Osteoblast (primary cell): ENCODE measurements around the gene IRAK4. TPM values are rescaled to one million over a fixed set of nuclear protein-coding genes. Genes with fewer than 3 reads are reported as not detected.

Experiments
- DNase-seq: peaks from one replicate; pipeline ENCODE4 v3.0.0; 2011; ENCODE audit warnings: low spot score, mixed read lengths; ENCODE audit not compliant: insufficient read length; ENCODE audit errors: missing footprints
- H2AFZ ChIP-seq: 2 replicates; pipeline ENCODE4 v1.6.0; 2011; ENCODE audit warnings: mild to moderate bottlenecking, low read length
- H3K27ac ChIP-seq: 2 replicates; pipeline ENCODE4 v1.5.1; 2011; ENCODE audit warnings: mild to moderate bottlenecking, low read depth, low read length, moderate library complexity
- H3K27me3 ChIP-seq: 2 replicates; pipeline ENCODE4 v1.6.0; 2012; ENCODE audit warnings: mild to moderate bottlenecking, control low read depth, inconsistent platforms, low read length, moderate library complexity; ENCODE audit not compliant: insufficient read depth
- H3K36me3 ChIP-seq: 2 replicates; pipeline ENCODE4 v1.5.1; 2011; ENCODE audit warnings: mild to moderate bottlenecking, low read length, control low read depth, moderate library complexity; ENCODE audit not compliant: insufficient read depth
- H3K4me1 ChIP-seq: 2 replicates; pipeline ENCODE4 v1.5.1; 2011; ENCODE audit warnings: mild to moderate bottlenecking, low read length, control low read depth, moderate library complexity; ENCODE audit not compliant: insufficient read depth
- H3K4me2 ChIP-seq: 2 replicates; pipeline ENCODE4 v1.6.0; 2011; ENCODE audit warnings: mild to moderate bottlenecking, low read length; ENCODE audit not compliant: insufficient read depth
- H3K4me3 ChIP-seq: fragments of 200-600 bp; sonication (generic); 3 replicates; pipeline ENCODE4 v1.5.1; 2012; ENCODE audit warnings: mild to moderate bottlenecking, low read length, inconsistent platforms; ENCODE audit not compliant: insufficient read depth
- H3K79me2 ChIP-seq: 2 replicates; pipeline ENCODE4 v1.6.0; 2012; ENCODE audit warnings: mild to moderate bottlenecking, low read length, control low read depth, inconsistent platforms; ENCODE audit not compliant: insufficient read depth
- H3K9me3 ChIP-seq: 2 replicates; pipeline ENCODE4 v1.5.1; 2011; ENCODE audit warnings: low read depth, low read length, control low read depth
- H4K20me1 ChIP-seq: 2 replicates; pipeline ENCODE4 v1.6.0; 2012; ENCODE audit warnings: mild to moderate bottlenecking, low read length, control low read depth; ENCODE audit not compliant: insufficient read depth
- CTCF ChIP-seq: IDR thresholded peaks from 2 replicates; pipeline ENCODE4 v1.5.1; 2011; ENCODE audit warnings: mild to moderate bottlenecking, low read depth, low read length, moderate library complexity; ENCODE audit errors: extremely low read depth
- total RNA-seq: library from RNA; depleted of rRNA; stranded (reverse); fragments of >200 nt; gene quantifications from 2 replicates; pipeline ENCODE4 v1.2.3, GENCODE V29; 2012

The IRAK4 gene
- total RNA-seq, 1 donor, result 27.9 TPM

- no peak overlapping the region for H3K27ac ChIP-seq
- no peaks in the 10 kb centered on the region for H3K4me1 ChIP-seq
Observed at GRCh38 chr12:43728117-43728516, 30.6 kb upstream of the IRAK4 start.

GRCh38 chr12:43728698-43729097, 30.1 kb upstream of the IRAK4 start:
- no peak for TF ChIP-seq CTCF

More at GRCh38 chr12:43728117-43728516, 30.6 kb upstream of the IRAK4 start:
- Histone ChIP-seq H3K27me3 (no peaks in the 10 kb centered on the region), H3K4me2 (no peak overlapping the region), H3K4me3 (no peak overlapping the region), H3K9me3 (no peaks in the 10 kb centered on the region), H3K36me3 (peaks cover 36% of the 10 kb centered on the region), H4K20me1 (no peaks in the 10 kb centered on the region), H3K79me2 (no peaks in the 10 kb centered on the region), H2AFZ (no peak overlapping the region)
- peak; percentile 42 for TF ChIP-seq CTCF
- no peak for DNase-seq

GRCh38 chr12:43730283-43730682, 28.5 kb upstream of the IRAK4 start:
- H3K4me2 ChIP-seq, result no peak overlapping the region
- TF ChIP-seq CTCF, result no peak
- H3K4me1 ChIP-seq, result no peaks in the 10 kb centered on the region
- no peak for DNase-seq
- no peak overlapping the region for H3K27ac ChIP-seq
- H3K27me3 ChIP-seq, result no peaks in the 10 kb centered on the region
- H3K79me2 ChIP-seq, result no peaks in the 10 kb centered on the region
- peaks cover 53% of the 10 kb centered on the region for H3K36me3 ChIP-seq
- no peak overlapping the region for H3K4me3 ChIP-seq
- no peak overlapping the region for H2AFZ ChIP-seq
- no peaks in the 10 kb centered on the region for H3K9me3 ChIP-seq
- no peaks in the 10 kb centered on the region for H4K20me1 ChIP-seq

More at GRCh38 chr12:43728698-43729097, 30.1 kb upstream of the IRAK4 start:
- Histone ChIP-seq H2AFZ (no peak overlapping the region), H3K9me3 (no peaks in the 10 kb centered on the region), H3K4me1 (no peaks in the 10 kb centered on the region), H3K4me3 (no peak overlapping the region), H3K4me2 (no peak overlapping the region), H3K27me3 (no peaks in the 10 kb centered on the region), H3K79me2 (no peaks in the 10 kb centered on the region), H3K36me3 (peaks cover 41% of the 10 kb centered on the region), H3K27ac (no peak overlapping the region), H4K20me1 (no peaks in the 10 kb centered on the region)
- no peak for DNase-seq

- Histone ChIP-seq H3K79me2 (peaks cover 2% of the 10 kb centered on the region), H3K27me3 (no peaks in the 10 kb centered on the region), H3K4me2 (no peak overlapping the region), H3K9me3 (no peaks in the 10 kb centered on the region), H2AFZ (no peak overlapping the region), H3K36me3 (peaks cover 57% of the 10 kb centered on the region), H3K27ac (no peak overlapping the region), H4K20me1 (no peaks in the 10 kb centered on the region), H3K4me3 (no peak overlapping the region), H3K4me1 (peaks cover 21% of the 10 kb centered on the region)
- no peak for DNase-seq
- peak; percentile 12 for TF ChIP-seq CTCF
Observed at GRCh38 chr12:43733687-43734086, 25.1 kb upstream of the IRAK4 start.
